ENCODE measurements around the gene SMC6. TPM values are rescaled to one million over a fixed set of nuclear protein-coding genes. Genes with fewer than 3 reads are reported as not detected.

The SMC6 gene
- total RNA-seq, 1 donor from 2014 or later = 14.2 TPM

GRCh38 chr2:17771956-17772355 lies 18.3 kb upstream of the SMC6 start:
- DNase-seq = no peak
- intact Hi-C loops (cut with micrococcal nuclease) = no loop called here
- peak; percentile 58 for ATAC-seq

GRCh38 chr2:17768894-17769293 lies 15.3 kb upstream of the SMC6 start:
- no peak for ATAC-seq
- DNase-seq = no peak
- intact Hi-C loops (cut with micrococcal nuclease) = loop anchor here (10.0 kb wide), 1 partner anchor 56 kb away; no protein-coding TSS in a partner anchor

GRCh38 chr2:17765398-17765797 lies 11.8 kb upstream of the SMC6 start:
- DNase-seq = no peak
- ATAC-seq = peak; percentile 77
- intact Hi-C loops (cut with micrococcal nuclease) = loop anchor here (10.0 kb wide), 1 partner anchor 59 kb away; no protein-coding TSS in a partner anchor

GRCh38 chr2:17763641-17764333 lies 10.2 kb upstream of the SMC6 start:
- DNase-seq = no peak
- no peak for ATAC-seq
- intact Hi-C loops (cut with micrococcal nuclease) = loop anchor here (10.0 kb wide), 1 partner anchor 61 kb away; no protein-coding TSS in a partner anchor

- DNase-seq = no peak
- intact Hi-C loops (cut with micrococcal nuclease) = loop anchor here (10.0 kb wide), 1 partner anchor 62 kb away; no protein-coding TSS in a partner anchor
- ATAC-seq = no peak
Observed at GRCh38 chr2:17762451-17762850, 8.8 kb upstream of the SMC6 start.

GRCh38 chr2:17759805-17760204 lies 6.2 kb upstream of the SMC6 start:
- no peak for ATAC-seq
- intact Hi-C loops (cut with micrococcal nuclease) = loop anchor here (10.0 kb wide), 1 partner anchor 65 kb away; no protein-coding TSS in a partner anchor
- DNase-seq = no peak

- intact Hi-C loops (cut with micrococcal nuclease) = no loop called here
- DNase-seq (no peak), ATAC-seq (no peak)
Observed at GRCh38 chr2:17758118-17758517, 4.5 kb upstream of the SMC6 start.

- DNase-seq (no peak), ATAC-seq (no peak)
- intact Hi-C loops (cut with micrococcal nuclease) = no loop called here
Observed at GRCh38 chr2:17757321-17757720, 3.7 kb upstream of the SMC6 start.

GRCh38 chr2:17756668-17757067 lies 3.1 kb upstream of the SMC6 start:
- DNase-seq = no peak
- intact Hi-C loops (cut with micrococcal nuclease) = no loop called here
- ATAC-seq = no peak

- intact Hi-C loops (cut with micrococcal nuclease) = no loop called here
- ATAC-seq (no peak), DNase-seq (no peak)
Observed at GRCh38 chr2:17754773-17755425, 1.3 kb upstream of the SMC6 start.

GRCh38 chr2:17752892-17753802 lies 463 bp downstream of the SMC6 start:
- peak; percentile 85 for ATAC-seq
- DNase-seq = peak; percentile 66
- intact Hi-C loops (cut with micrococcal nuclease) = no loop called here

- intact Hi-C loops (cut with micrococcal nuclease) = no loop called here
- DNase-seq (no peak), ATAC-seq (no peak)
Observed at GRCh38 chr2:17752246-17752645, 1.4 kb downstream of the SMC6 start.

GRCh38 chr2:17749753-17750438 lies 3.7 kb downstream of the SMC6 start:
- ATAC-seq (no peak), DNase-seq (no peak)
- intact Hi-C loops (cut with micrococcal nuclease) = no loop called here

GRCh38 chr2:17748745-17749144 lies 4.9 kb downstream of the SMC6 start:
- ATAC-seq = no peak
- no peak for DNase-seq
- intact Hi-C loops (cut with micrococcal nuclease) = no loop called here

- intact Hi-C loops (cut with micrococcal nuclease) = no loop called here
- no peak for DNase-seq
- ATAC-seq = no peak
Observed at GRCh38 chr2:17747684-17748452, 5.7 kb downstream of the SMC6 start.

- ATAC-seq = peak; percentile 90
- no peak for DNase-seq
- intact Hi-C loops (cut with micrococcal nuclease) = no loop called here
Observed at GRCh38 chr2:17740203-17740602, 13.4 kb downstream of the SMC6 start.

- ATAC-seq = no peak
- no peak for DNase-seq
- intact Hi-C loops (cut with micrococcal nuclease) = no loop called here
Observed at GRCh38 chr2:17736989-17737388, 16.6 kb downstream of the SMC6 start.

GRCh38 chr2:17735864-17736263 lies 17.7 kb downstream of the SMC6 start:
- intact Hi-C loops (cut with micrococcal nuclease) = no loop called here
- no peak for DNase-seq
- no peak for ATAC-seq

Measured in left ventricle myocardium superior (tissue), 1 donor.